Measurements from ENCODE around the gene KIAA2012. TPM values are rescaled to one million over a fixed set of nuclear protein-coding genes. Genes with fewer than 3 reads are reported as not detected.

Gene KIAA2012
- total and polyA plus RNA-seq, 4 experiments from 2014 or later: not detected

DNA sequence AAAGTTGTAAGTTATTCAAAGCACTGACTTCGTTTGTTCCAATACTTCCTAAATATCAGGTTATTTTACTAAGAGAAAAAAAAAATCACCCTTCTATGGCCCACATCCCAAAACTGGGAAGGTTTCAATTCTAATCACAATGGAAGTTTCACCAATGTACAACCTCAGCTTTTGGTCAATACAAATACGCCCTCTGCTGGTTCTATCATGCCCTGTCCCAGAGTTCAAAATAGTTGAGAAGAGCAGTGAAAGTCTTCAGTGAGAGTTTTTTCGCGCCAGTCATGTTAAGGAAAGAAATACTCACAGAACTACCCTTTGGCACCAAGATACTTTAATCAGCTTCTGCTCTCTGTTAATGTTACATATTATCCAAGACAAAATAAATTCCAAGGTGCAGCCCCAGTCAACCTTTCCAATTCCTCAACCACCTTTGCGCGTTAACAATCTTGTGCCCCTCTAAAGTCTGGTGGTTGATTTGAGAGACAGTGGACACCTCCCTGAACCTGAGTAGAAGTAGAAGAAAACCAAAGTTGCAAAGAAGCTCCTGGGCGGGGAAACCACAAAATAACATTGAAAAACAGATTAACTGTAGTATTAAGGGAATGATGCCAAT, 105.4 kb downstream of the KIAA2012 start:
- H3K4me1 Mint-ChIP-seq: peaks cover 0 to 4% (median under 1%) of the 10 kb centered on the region in 4 donors
- Histone ChIP-seq H3K9me3 (ENCODE audit: control insufficient read depth in 1 of 2, low read length in 2 of 2) (no peaks in the 10 kb centered on the region), H3K36me3 (ENCODE audit: insufficient read depth, low read length) (no peaks in the 10 kb centered on the region), H3K4me1 (ENCODE audit: insufficient read depth, low read length) (no peaks in the 10 kb centered on the region), H3K27me3 (ENCODE audit: insufficient read depth, low read length) (no peaks in the 10 kb centered on the region), H3K27ac (ENCODE audit: low read depth, low read length) (no peak overlapping the region), H3K4me3 (ENCODE audit: low read length in 2 of 2) (no peak overlapping the region)
- intact Hi-C loops (cut with micrococcal nuclease): loop anchor here (1.0 to 10.0 kb wide), 4 partner anchors 146 to 1274 kb away; partner anchors contain the start of genes CASP10 and FZD7
- H3K9me3 Mint-ChIP-seq: no peaks in the 10 kb centered on the region
- CTCF ChIA-PET (ENCODE audit: partially characterized antibody): interaction anchor here (0.7 to 8.2 kb wide), 19 partner anchors 12 to 996 kb away, joined by 3 to 164 read pairs (median 3); partner anchors contain the start of genes ALS2 and CASP10
- no peak overlapping the region for H3K4me3 Mint-ChIP-seq
- peak; percentile 43 to 57 (median 55) for DNase-seq
- no peaks in the 10 kb centered on the region for H3K36me3 Mint-ChIP-seq
- POLR2A ChIA-PET (ENCODE audit: partially characterized antibody): interaction anchor here (1.2 kb wide), 1 partner anchor 318 kb away, joined by 4 read pairs; no protein-coding TSS in a partner anchor
- H3K27ac Mint-ChIP-seq: no peak overlapping the region
- peaks cover 5 to 8% of the 10 kb centered on the region in 2 donors for H3K27me3 Mint-ChIP-seq

- H3K4me1 ChIP-seq (ENCODE audit: insufficient read depth, low read length): no peaks in the 10 kb centered on the region
- H3K27ac ChIP-seq (ENCODE audit: low read depth, low read length): no peak overlapping the region
- H3K36me3 ChIP-seq (ENCODE audit: insufficient read depth, low read length): no peaks in the 10 kb centered on the region
- peak overlapping the region in 1 of 7 donors; percentile 14 for H3K27ac Mint-ChIP-seq
- no peaks in the 10 kb centered on the region for H3K9me3 ChIP-seq (ENCODE audit: control insufficient read depth in 1 of 2, low read length in 2 of 2)
- no peaks in the 10 kb centered on the region for H3K27me3 ChIP-seq (ENCODE audit: insufficient read depth, low read length)
- intact Hi-C loops (cut with micrococcal nuclease): no loop called here
- H3K27me3 Mint-ChIP-seq: peaks cover 8 to 11% of the 10 kb centered on the region in 2 donors
- H3K4me3 ChIP-seq (ENCODE audit: low read length in 2 of 2): no peak overlapping the region
- POLR2A ChIA-PET (ENCODE audit: partially characterized antibody): no interaction called here
- DNase-seq: no peak
- CTCF ChIA-PET (ENCODE audit: partially characterized antibody): interaction anchor here (2.2 kb wide), 1 partner anchor 325 kb away, joined by 11 read pairs; no protein-coding TSS in a partner anchor
- H3K36me3 Mint-ChIP-seq: no peaks in the 10 kb centered on the region
- H3K4me3 Mint-ChIP-seq: no peak overlapping the region
- H3K4me1 Mint-ChIP-seq: no peaks in the 10 kb centered on the region
- H3K9me3 Mint-ChIP-seq: no peaks in the 10 kb centered on the region
Observed at GRCh38 chr2:202184557-202184956, 111.5 kb downstream of the KIAA2012 start.

- Mint-ChIP-seq H3K4me3 (no peak overlapping the region), H3K27ac (no peak overlapping the region), H3K27me3 (peaks cover 9 to 13% of the 10 kb centered on the region in 2 donors), H3K36me3 (no peaks in the 10 kb centered on the region), H3K9me3 (no peaks in the 10 kb centered on the region), H3K4me1 (no peaks in the 10 kb centered on the region)
- DNase-seq: no peak
- H3K4me1 ChIP-seq (ENCODE audit: insufficient read depth, low read length): no peaks in the 10 kb centered on the region
- H3K4me3 ChIP-seq (ENCODE audit: low read length in 2 of 2): no peak overlapping the region
- H3K27me3 ChIP-seq (ENCODE audit: insufficient read depth, low read length): no peaks in the 10 kb centered on the region
- H3K27ac ChIP-seq (ENCODE audit: low read depth, low read length): no peak overlapping the region
- POLR2A ChIA-PET (ENCODE audit: partially characterized antibody): no interaction called here
- CTCF ChIA-PET (ENCODE audit: partially characterized antibody): interaction anchor here (2.2 kb wide), 1 partner anchor 325 kb away, joined by 11 read pairs; no protein-coding TSS in a partner anchor
- H3K9me3 ChIP-seq (ENCODE audit: control insufficient read depth in 1 of 2, low read length in 2 of 2): no peaks in the 10 kb centered on the region
- no peaks in the 10 kb centered on the region for H3K36me3 ChIP-seq (ENCODE audit: insufficient read depth, low read length)
- intact Hi-C loops (cut with micrococcal nuclease): no loop called here
Observed at GRCh38 chr2:202185156-202185555, 112.1 kb downstream of the KIAA2012 start.

DNA sequence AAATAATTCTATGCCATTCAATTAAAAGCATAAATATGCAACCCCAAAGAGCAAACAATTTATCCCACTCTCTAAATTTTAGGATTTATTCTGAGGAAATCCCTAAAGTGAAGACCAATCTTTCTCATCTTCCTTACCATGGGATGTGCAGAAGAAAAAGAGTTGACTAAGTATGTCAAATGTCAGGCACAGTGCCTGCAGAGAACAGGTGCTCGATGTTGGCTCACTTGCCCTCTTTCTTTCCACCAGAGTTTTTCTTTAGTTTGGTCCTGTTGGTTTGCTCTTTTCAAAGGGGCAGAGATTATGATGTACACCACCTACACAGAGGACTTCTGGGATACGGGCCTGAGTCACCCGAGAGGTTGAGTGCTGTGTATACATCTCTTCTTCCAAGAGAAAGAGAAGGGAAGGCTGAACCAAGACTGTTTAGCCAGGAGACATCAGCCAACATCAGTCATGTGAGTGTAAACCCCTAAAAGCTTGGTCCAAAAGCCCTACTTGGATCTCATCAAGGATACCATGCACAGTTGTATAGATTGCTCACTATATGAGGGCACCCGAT, 113.7 kb downstream of the KIAA2012 start:
- no peaks in the 10 kb centered on the region for H3K9me3 Mint-ChIP-seq
- intact Hi-C loops (cut with micrococcal nuclease): no loop called here
- Histone ChIP-seq H3K4me3 (ENCODE audit: low read length in 2 of 2) (no peak overlapping the region), H3K27me3 (ENCODE audit: insufficient read depth, low read length) (no peaks in the 10 kb centered on the region), H3K36me3 (ENCODE audit: insufficient read depth, low read length) (no peaks in the 10 kb centered on the region), H3K27ac (ENCODE audit: low read depth, low read length) (no peak overlapping the region), H3K4me1 (ENCODE audit: insufficient read depth, low read length) (no peaks in the 10 kb centered on the region), H3K9me3 (ENCODE audit: control insufficient read depth in 1 of 2, low read length in 2 of 2) (no peaks in the 10 kb centered on the region)
- no peak overlapping the region for H3K27ac Mint-ChIP-seq
- H3K27me3 Mint-ChIP-seq: peaks cover 9 to 16% of the 10 kb centered on the region in 2 donors
- H3K36me3 Mint-ChIP-seq: no peaks in the 10 kb centered on the region
- CTCF ChIA-PET (ENCODE audit: partially characterized antibody): interaction anchor here (1.2 kb wide), 1 partner anchor 326 kb away, joined by 3 read pairs; no protein-coding TSS in a partner anchor
- no peaks in the 10 kb centered on the region for H3K4me1 Mint-ChIP-seq
- POLR2A ChIA-PET (ENCODE audit: partially characterized antibody): no interaction called here
- H3K4me3 Mint-ChIP-seq: no peak overlapping the region
- DNase-seq: no peak

GRCh38 chr2:202187570-202187969, 114.5 kb downstream of the KIAA2012 start:
- Histone ChIP-seq H3K36me3 (ENCODE audit: insufficient read depth, low read length) (no peaks in the 10 kb centered on the region), H3K27ac (ENCODE audit: low read depth, low read length) (no peak overlapping the region), H3K9me3 (ENCODE audit: control insufficient read depth in 1 of 2, low read length in 2 of 2) (no peaks in the 10 kb centered on the region), H3K4me3 (ENCODE audit: low read length in 2 of 2) (no peak overlapping the region), H3K27me3 (ENCODE audit: insufficient read depth, low read length) (no peaks in the 10 kb centered on the region), H3K4me1 (ENCODE audit: insufficient read depth, low read length) (no peaks in the 10 kb centered on the region)
- H3K36me3 Mint-ChIP-seq: no peaks in the 10 kb centered on the region
- no peak for DNase-seq
- H3K27ac Mint-ChIP-seq: no peak overlapping the region
- intact Hi-C loops (cut with micrococcal nuclease): no loop called here
- no peaks in the 10 kb centered on the region for H3K9me3 Mint-ChIP-seq
- CTCF ChIA-PET (ENCODE audit: partially characterized antibody): interaction anchor here (1.2 kb wide), 1 partner anchor 327 kb away, joined by 3 read pairs; no protein-coding TSS in a partner anchor
- H3K4me3 Mint-ChIP-seq: no peak overlapping the region
- peaks cover 9 to 13% of the 10 kb centered on the region in 2 donors for H3K27me3 Mint-ChIP-seq
- no peaks in the 10 kb centered on the region for H3K4me1 Mint-ChIP-seq
- POLR2A ChIA-PET (ENCODE audit: partially characterized antibody): no interaction called here

GRCh38 chr2:202193305-202193704, 120.2 kb downstream of the KIAA2012 start:
- H3K4me1 ChIP-seq (ENCODE audit: insufficient read depth, low read length): no peaks in the 10 kb centered on the region
- Mint-ChIP-seq H3K27ac (peak overlapping the region in 1 of 7 donors; percentile 79), H3K9me3 (no peaks in the 10 kb centered on the region), H3K4me3 (no peak overlapping the region), H3K36me3 (no peaks in the 10 kb centered on the region), H3K4me1 (peaks cover 0 to 2% (median 0%) of the 10 kb centered on the region in 4 donors), H3K27me3 (peaks cover 7 to 14% of the 10 kb centered on the region in 2 donors)
- no peaks in the 10 kb centered on the region for H3K27me3 ChIP-seq (ENCODE audit: insufficient read depth, low read length)
- intact Hi-C loops (cut with micrococcal nuclease): no loop called here
- H3K27ac ChIP-seq (ENCODE audit: low read depth, low read length): no peak overlapping the region
- DNase-seq: no peak
- H3K4me3 ChIP-seq (ENCODE audit: low read length in 2 of 2): no peak overlapping the region
- CTCF ChIA-PET (ENCODE audit: partially characterized antibody): no interaction called here
- no peaks in the 10 kb centered on the region for H3K36me3 ChIP-seq (ENCODE audit: insufficient read depth, low read length)
- H3K9me3 ChIP-seq (ENCODE audit: control insufficient read depth in 1 of 2, low read length in 2 of 2): no peaks in the 10 kb centered on the region
- POLR2A ChIA-PET (ENCODE audit: partially characterized antibody): no interaction called here

DNA sequence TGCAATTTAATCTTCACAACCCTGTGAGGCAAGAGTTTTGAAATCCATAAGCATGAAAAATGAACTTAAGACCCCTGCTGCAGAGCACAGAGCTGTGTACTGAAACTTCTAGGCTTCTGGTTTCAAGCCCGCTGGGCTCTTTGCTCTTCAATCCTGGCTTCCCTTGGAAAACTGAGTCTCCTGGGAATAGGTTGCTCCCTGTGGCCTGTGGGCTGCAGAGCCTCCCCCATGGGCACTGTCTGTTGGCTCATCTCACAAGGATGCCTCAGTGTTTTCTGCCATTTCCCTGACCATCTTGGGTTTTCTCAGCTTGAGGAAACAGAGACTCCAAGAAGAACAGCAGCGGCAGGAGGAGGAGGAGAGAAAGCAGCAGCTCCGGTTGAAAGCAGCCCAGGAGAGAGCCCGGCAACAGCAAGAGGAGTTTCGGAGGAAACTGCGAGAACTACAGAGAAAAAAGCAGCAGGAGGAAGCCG, 120.9 kb downstream of the KIAA2012 start:
- Histone ChIP-seq H3K4me1 (ENCODE audit: insufficient read depth, low read length) (no peaks in the 10 kb centered on the region), H3K9me3 (ENCODE audit: control insufficient read depth in 1 of 2, low read length in 2 of 2) (no peaks in the 10 kb centered on the region), H3K36me3 (ENCODE audit: insufficient read depth, low read length) (no peaks in the 10 kb centered on the region), H3K27ac (ENCODE audit: low read depth, low read length) (no peak overlapping the region), H3K4me3 (ENCODE audit: low read length in 2 of 2) (no peak overlapping the region), H3K27me3 (ENCODE audit: insufficient read depth, low read length) (no peaks in the 10 kb centered on the region)
- Mint-ChIP-seq H3K9me3 (no peaks in the 10 kb centered on the region), H3K36me3 (no peaks in the 10 kb centered on the region), H3K4me1 (peaks cover 0 to 2% (median 0%) of the 10 kb centered on the region in 4 donors), H3K27me3 (peaks cover 5 to 15% of the 10 kb centered on the region in 2 donors), H3K4me3 (no peak overlapping the region), H3K27ac (no peak overlapping the region)
- intact Hi-C loops (cut with micrococcal nuclease): no loop called here
- POLR2A ChIA-PET (ENCODE audit: partially characterized antibody): no interaction called here
- CTCF ChIA-PET (ENCODE audit: partially characterized antibody): no interaction called here
- no peak for DNase-seq
